HG03521 (cell line): ENCODE data around the gene FAM110C.

ENCODE experiments used
- ATAC-seq: cut with Tn5 transposase; IDR thresholded peaks from one replicate; pipeline ENCODE4 v1.9.1; 2021; ENCODE audit warnings: mild to moderate bottlenecking, moderate library complexity; ENCODE audit not compliant: unreplicated experiment

The FAM110C gene

GRCh38 chr2:10222-10875 is 36.0 kb downstream of the FAM110C start:
- ATAC-seq, result no peak
